Gastroesophageal sphincter (tissue), 4 donors: Measurements from ENCODE around the gene KIAA0408. TPM values are rescaled to one million over a fixed set of nuclear protein-coding genes. Genes with fewer than 3 reads are reported as not detected.
A peak's percentile ranks its signal among the peaks of the same experiment; 100 is the strongest.

Source experiments
- ATAC-seq: fragments of 150-250 bp; one replicate; pipeline ENCODE4 v1.9.1; 2016; ENCODE audit warnings: mild to moderate bottlenecking, moderate library complexity
- H3K27ac ChIP-seq, 4 donors: fragments of 200-600 bp; sonication (generic) in 3 of 4; 1 replicate in 3 of 4; 2 replicates in 1 of 4; pipeline ENCODE4 v1.5.1; 2016 to 2019
- H3K27me3 ChIP-seq: fragments of 200-600 bp; sonication (generic); one replicate; pipeline ENCODE4 v1.5.1; 2019
- H3K36me3 ChIP-seq, 2 donors: fragments of 200-600 bp; sonication (generic); one replicate each; pipeline ENCODE4 v1.5.1; 2019; ENCODE audit warnings: control low read depth in 1 of 2
- H3K4me1 ChIP-seq, 3 donors: fragments of 200-600 bp; sonication (generic); 1 replicate in 2 of 3; 2 replicates in 1 of 3; pipeline ENCODE4 v1.5.1; 2016 to 2019; ENCODE audit warnings: control low read depth in 2 of 3
- H3K4me3 ChIP-seq, 2 donors: fragments of 200-600 bp; sonication (generic); one replicate each; pipeline ENCODE4 v1.5.1; 2019; ENCODE audit warnings: mild to moderate bottlenecking in 1 of 2, moderate library complexity in 1 of 2
- H3K9me3 ChIP-seq, 3 donors: fragments of 200-600 bp; sonication (generic); one replicate each; pipeline ENCODE4 v1.5.1; 2017 to 2019; ENCODE audit warnings: control low read depth in 2 of 3
- EP300 ChIP-seq: sonication (generic); formaldehyde crosslinking; IDR thresholded peaks from one replicate; pipeline ENCODE4 v1.6.1; 2017; ENCODE audit warnings: antibody characterized with exemption, mild to moderate bottlenecking
- POLR2A ChIP-seq, 2 donors: fragments of 450-650 bp; IDR thresholded peaks; one replicate each; pipeline ENCODE4 v1.6.1; 2017; ENCODE audit warnings: antibody characterized with exemption in 2 of 2, mild to moderate bottlenecking in 2 of 2, moderate library complexity in 1 of 2
- POLR2AphosphoS5 ChIP-seq: sonication (generic); formaldehyde crosslinking; IDR thresholded peaks from one replicate; pipeline ENCODE4 v1.6.1; 2017; ENCODE audit warnings: antibody characterized with exemption
- WGBS, 2 donors: methylation state at CpG; one replicate each; pipeline ENCODE4 v1.1.5; 2018; ENCODE audit warnings: low coverage in 1 of 2; 5-methylcytosine and 5-hydroxymethylcytosine counted together
- total RNA-seq, 4 donors: library from RNA; depleted of rRNA; stranded (reverse); fragments of >200 nt; gene quantifications; one replicate each; pipeline ENCODE4 v1.1.0, GENCODE V29; 2016
- TF ChIP-seq, protein P1 (sequence below), 4 experiments: fragments of 200-600 bp in 2 of 4; fragments of 450-650 bp in 2 of 4; sonication (generic) in 1 of 4; IDR thresholded peaks; one replicate each; pipeline ENCODE4 v1.5.1; 2017 to 2019; ENCODE audit warnings: antibody characterized with exemption in 4 of 4, mild to moderate bottlenecking in 2 of 4, moderate library complexity in 2 of 4

Gene KIAA0408
- 10 to 100 TPM; 25.2 to 83.3 (median 47.8) TPM for total RNA-seq

DNA sequence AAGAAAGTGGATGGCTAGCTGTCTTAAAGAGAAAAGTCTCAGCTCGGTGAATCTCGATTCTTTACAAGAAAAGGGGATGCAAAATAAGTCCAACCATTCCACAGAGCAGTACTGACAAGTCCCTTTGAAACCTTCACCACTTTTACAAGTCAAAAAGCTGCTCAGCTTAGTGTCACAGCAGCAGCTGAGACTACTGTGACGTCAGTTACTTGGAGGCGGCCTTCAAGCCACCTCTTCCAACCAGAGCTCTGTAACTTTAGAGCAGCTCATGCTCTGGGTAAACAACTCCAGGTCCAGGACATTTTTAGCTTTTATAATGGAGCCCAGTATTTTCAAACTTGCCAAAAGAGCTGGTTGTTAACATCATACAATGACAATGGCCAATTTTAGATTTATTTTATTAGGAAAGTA, at the start of gene KIAA0408:
Gene KIAA0408, minus strand, starts transcription at position 159 of the 411 bp plus-strand sequence. CDS start 5,408 bp downstream, outside the sequence.
- Histone ChIP-seq H3K27ac (peak within 1 kb of the TSS; percentile 89 to 100 (median 90)), H3K4me1 (peaks cover 6 to 70% (median 6%) of the 10 kb centered on the region in 3 donors), H3K27me3 (no peaks in the 10 kb centered on the region), H3K9me3 (no peaks in the 10 kb centered on the region), H3K36me3 (no peaks in the 10 kb centered on the region), H3K4me3 (peak within 1 kb of the TSS; percentile 57 to 100)
- TF ChIP-seq POLR2A (IDR thresholded peaks at IDR 0.05): peak; percentile 46 to 50
- TF ChIP-seq EP300: no peak
- peak; percentile 84 for TF ChIP-seq POLR2AphosphoS5
- peak; percentile 97 for ATAC-seq
- WGBS, 2 donors: 0 to 2% methylated on average over 3 to 4 of the region's 4 CpGs

DNA sequence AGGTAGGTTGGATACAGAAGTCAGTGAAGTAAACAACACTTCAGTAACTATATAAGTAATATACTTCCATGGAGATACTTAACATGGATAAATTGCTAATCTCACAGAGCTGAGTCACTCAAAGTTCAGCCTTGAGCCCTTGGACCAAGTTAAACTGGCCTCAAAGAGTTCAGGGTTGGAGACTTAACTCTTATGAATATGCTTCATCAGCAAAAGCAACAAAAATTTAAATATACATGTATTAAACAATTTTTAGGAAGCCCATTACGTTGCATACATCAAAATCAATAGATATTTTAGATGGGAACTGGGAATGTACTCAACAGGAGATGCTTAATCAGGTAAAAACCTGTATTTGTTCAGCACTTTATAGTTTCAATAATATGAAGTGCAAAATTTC, 47.7 kb upstream of the KIAA0408 start:
- no peak overlapping the region for H3K27ac ChIP-seq
- no peaks in the 10 kb centered on the region for H3K4me1 ChIP-seq
- peaks cover 0 to 19% of the 10 kb centered on the region in 2 donors for H3K36me3 ChIP-seq
- WGBS, 2 donors: 75 to 86% methylated on average over 1 of the region's 1 CpG
- TF ChIP-seq POLR2A (IDR thresholded peaks at IDR 0.05): no peak
- no peak for TF ChIP-seq EP300
- TF ChIP-seq, protein P1, sequence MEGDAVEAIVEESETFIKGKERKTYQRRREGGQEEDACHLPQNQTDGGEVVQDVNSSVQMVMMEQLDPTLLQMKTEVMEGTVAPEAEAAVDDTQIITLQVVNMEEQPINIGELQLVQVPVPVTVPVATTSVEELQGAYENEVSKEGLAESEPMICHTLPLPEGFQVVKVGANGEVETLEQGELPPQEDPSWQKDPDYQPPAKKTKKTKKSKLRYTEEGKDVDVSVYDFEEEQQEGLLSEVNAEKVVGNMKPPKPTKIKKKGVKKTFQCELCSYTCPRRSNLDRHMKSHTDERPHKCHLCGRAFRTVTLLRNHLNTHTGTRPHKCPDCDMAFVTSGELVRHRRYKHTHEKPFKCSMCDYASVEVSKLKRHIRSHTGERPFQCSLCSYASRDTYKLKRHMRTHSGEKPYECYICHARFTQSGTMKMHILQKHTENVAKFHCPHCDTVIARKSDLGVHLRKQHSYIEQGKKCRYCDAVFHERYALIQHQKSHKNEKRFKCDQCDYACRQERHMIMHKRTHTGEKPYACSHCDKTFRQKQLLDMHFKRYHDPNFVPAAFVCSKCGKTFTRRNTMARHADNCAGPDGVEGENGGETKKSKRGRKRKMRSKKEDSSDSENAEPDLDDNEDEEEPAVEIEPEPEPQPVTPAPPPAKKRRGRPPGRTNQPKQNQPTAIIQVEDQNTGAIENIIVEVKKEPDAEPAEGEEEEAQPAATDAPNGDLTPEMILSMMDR (IDR thresholded peaks at IDR 0.05): no peak
- TF ChIP-seq POLR2AphosphoS5: no peak
- no peak for ATAC-seq
- no peaks in the 10 kb centered on the region for H3K9me3 ChIP-seq
- no peak overlapping the region for H3K4me3 ChIP-seq
- no peaks in the 10 kb centered on the region for H3K27me3 ChIP-seq

DNA sequence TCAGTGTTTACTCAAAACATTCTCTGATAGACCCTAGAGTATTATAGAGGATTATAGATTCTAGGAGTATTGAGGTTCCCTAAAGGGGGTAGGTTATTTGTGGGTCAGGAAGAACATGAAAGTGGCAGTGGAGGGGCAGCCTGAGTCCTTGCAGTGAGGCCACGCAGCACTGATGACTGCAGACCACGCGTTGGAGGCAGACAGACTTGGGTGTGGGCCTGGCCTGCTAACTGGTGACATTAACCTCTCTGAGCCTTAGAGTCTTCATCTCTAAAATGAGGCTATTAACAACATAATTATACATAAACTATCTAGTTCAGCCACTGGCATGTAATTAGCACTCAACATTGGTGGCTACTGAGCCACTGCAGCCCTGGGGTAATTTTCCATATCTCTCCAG, 43.8 kb upstream of the KIAA0408 start:
- H3K27me3 ChIP-seq: no peaks in the 10 kb centered on the region
- no peak overlapping the region for H3K27ac ChIP-seq
- TF ChIP-seq POLR2AphosphoS5 (no peak), EP300 (no peak), POLR2A (IDR thresholded peaks at IDR 0.05) (no peak)
- TF ChIP-seq, protein P1 (IDR thresholded peaks at IDR 0.05): no peak
- no peaks in the 10 kb centered on the region for H3K36me3 ChIP-seq
- no peak for ATAC-seq
- 100% methylated on average over 1 to 2 of the region's 3 CpGs for WGBS, 2 donors
- no peaks in the 10 kb centered on the region for H3K4me1 ChIP-seq
- H3K9me3 ChIP-seq: no peaks in the 10 kb centered on the region
- no peak overlapping the region for H3K4me3 ChIP-seq

DNA sequence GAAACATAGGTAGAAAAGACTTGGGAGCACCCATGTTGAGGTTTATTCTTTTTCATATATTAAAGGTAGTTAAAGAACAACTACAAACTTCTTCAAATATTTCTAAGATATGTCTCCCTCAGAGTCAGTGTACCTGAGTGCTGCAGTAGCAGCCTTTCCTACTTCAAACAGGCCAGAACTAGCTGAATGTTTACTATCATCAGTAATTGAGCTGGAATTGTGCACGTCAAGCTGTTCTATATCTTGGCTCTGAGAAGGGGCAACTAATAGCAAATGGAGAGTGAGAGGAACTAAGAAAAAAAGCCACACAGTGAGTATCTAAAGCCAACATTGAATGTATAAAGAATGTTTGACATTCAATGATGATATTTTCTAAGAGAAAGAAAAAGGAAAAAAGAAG, 38.2 kb upstream of the KIAA0408 start:
- Histone ChIP-seq H3K27ac (no peak overlapping the region), H3K36me3 (no peaks in the 10 kb centered on the region), H3K4me1 (no peaks in the 10 kb centered on the region), H3K4me3 (no peak overlapping the region), H3K9me3 (no peaks in the 10 kb centered on the region), H3K27me3 (no peaks in the 10 kb centered on the region)
- WGBS, 2 donors: 80% methylated on average over 1 of the region's 1 CpG; no CpG with 5 or more reads in 1 of the 2 donors
- no peak for ATAC-seq
- no peak for TF ChIP-seq POLR2AphosphoS5
- no peak for TF ChIP-seq POLR2A (IDR thresholded peaks at IDR 0.05)
- TF ChIP-seq EP300: no peak
- TF ChIP-seq, protein P1 (IDR thresholded peaks at IDR 0.05): no peak

DNA sequence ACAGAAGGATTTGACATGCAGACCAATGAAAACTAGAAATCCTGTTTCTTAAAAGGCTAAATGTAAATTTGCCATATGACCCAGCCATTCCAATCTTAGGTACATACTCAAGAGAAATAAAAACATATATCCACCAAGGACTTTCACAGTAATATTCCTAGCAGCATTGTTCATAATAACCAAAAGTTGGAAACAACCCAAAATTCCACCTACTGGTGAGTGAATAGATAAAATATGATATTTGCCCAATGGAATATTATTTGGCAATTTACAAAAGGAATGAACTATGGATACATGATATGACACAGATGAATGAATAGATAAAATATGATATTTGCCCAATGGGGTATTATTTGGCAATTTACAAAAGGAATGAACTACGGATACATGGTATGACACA, 37.3 kb upstream of the KIAA0408 start:
- WGBS, 2 donors: 81 to 90% methylated on average over 1 of the region's 1 CpG

More for the DNA sequence above, 37.3 kb upstream of the KIAA0408 start:
- H3K36me3 ChIP-seq: no peaks in the 10 kb centered on the region
- no peak for ATAC-seq
- no peaks in the 10 kb centered on the region for H3K4me1 ChIP-seq
- H3K27ac ChIP-seq: no peak overlapping the region
- TF ChIP-seq POLR2A (IDR thresholded peaks at IDR 0.05): no peak
- TF ChIP-seq, protein P1 (IDR thresholded peaks at IDR 0.05): no peak
- TF ChIP-seq POLR2AphosphoS5: no peak
- TF ChIP-seq EP300: no peak
- no peak overlapping the region for H3K4me3 ChIP-seq
- H3K9me3 ChIP-seq: no peaks in the 10 kb centered on the region
- no peaks in the 10 kb centered on the region for H3K27me3 ChIP-seq
